GM18505 (cell line): ENCODE results near the gene ITPKB.
"Not testable (repeated sequence)": the region's sequence is repeated elsewhere in the genome, so short reads cannot be mapped to it uniquely, and the experiment has no call there.

ENCODE experiments used
- ATAC-seq: cut with Tn5 transposase; IDR thresholded peaks from one replicate; pipeline ENCODE4 v1.9.1; 2021; ENCODE audit not compliant: unreplicated experiment
- POLR2A ChIP-seq: IDR thresholded peaks from 4 replicates; pipeline ENCODE4 v1.6.1; 2011; ENCODE audit warnings: borderline replicate concordance; ENCODE audit not compliant: insufficient read depth, insufficient read length; ENCODE audit errors: extremely low read depth

Gene ITPKB

DNA sequence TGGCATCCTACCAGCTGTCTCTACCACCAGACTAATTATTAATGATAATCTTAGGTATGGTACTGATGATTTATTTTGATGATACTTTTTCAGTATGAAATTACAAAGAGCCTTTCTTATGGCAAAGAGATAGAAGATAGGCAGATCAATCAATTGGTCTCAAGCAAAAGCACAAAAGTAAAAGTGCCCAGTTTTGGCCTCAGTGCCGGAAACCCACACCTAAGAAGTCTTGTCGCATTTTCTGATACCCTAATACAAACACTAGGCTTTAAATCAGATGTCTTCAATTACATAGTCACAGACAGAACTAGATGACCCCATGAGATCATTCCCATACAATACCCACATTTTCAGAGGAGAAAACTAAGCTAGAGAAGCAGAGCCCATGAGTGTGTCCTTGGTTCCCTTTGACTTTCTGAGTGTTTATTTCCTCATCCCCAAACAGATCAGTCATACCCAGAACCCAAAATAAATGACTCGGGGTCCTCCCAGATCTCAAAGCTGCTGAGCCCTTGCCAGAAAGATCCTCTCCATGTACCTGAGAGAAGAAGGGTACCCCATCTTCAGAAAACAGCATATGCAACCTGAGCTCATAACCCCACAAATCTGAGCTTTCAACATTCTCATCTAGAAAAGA, 7.7 kb downstream of the ITPKB start:
- ATAC-seq: no peak
- TF ChIP-seq POLR2A: no peak

DNA sequence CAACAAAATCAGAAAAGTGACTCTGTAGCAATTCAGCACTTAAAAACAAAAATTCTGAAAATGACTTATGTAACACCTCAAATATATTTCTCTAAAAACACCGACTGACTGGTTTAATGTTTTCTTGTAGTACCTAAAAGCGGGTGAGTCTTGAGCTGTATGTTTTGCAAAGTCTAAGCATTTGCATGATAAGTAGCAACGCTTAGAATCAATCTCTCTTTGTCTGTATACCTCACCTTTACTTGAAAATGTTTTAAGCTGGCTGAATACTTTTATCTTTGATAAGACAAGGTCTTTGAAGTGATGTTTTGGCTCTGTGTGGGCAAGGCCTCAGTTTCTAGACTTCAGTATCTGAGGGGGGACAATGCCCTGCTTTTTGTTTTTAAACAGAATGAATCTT, 8.2 kb downstream of the ITPKB start:
- ATAC-seq: no peak
- TF ChIP-seq POLR2A: no peak

DNA sequence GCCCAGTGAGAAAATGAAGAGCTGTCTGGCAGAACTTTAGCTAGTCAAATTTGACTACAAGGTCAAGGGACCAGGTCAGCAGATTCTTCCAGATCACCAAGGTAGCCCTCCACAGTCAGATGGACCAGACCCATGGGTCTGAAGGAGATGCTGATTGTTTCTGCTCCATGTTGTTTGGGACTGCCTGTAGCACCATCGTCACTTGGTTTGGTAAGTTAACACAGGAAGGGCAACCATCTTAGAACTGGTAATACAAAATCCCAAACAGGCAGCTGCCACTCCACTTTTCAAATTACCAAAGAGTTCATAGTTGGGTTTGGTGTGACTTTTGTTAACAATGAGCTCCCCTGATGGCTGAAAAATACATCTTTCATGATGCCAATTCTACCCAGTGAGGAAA, 9.0 kb downstream of the ITPKB start:
- no peak for TF ChIP-seq POLR2A
- ATAC-seq: no peak

DNA sequence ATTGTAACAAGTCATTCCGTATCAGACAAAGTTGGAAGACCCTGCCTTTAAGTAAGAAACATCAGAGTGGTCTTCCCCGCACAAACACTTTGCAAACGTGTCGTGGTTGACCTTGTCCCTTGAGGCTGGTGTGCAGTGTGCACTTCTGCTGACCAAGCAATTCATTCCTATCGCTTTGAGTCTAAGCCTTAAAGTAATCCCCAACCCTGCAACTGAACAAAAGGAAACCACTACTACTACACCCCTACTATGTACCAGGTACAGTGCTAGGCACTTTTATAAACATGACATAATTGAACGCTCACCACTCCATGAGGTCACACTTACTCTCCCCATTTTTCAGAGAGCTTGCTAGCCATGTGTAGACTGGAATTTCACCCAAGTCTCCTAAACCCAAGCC, 10.6 kb downstream of the ITPKB start:
- TF ChIP-seq POLR2A: no peak
- no peak for ATAC-seq

DNA sequence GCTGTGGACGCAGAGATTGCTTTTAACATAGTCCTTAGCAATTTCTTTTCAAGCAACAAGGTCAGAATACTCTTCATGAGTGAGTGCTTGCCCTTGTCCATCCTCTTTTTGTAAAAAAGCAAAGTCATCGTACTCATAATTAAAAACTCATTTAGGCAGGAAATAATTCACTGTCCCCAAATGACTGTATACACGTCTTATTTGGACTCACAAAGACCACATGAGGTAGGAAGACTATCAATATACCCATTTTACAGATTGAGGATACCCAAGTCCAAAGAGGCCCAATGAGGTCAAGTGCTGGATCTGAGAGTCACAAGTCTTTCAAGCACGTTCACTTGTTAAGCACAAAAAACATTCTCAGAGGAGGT, 13.2 kb downstream of the ITPKB start:
- no peak for ATAC-seq

DNA sequence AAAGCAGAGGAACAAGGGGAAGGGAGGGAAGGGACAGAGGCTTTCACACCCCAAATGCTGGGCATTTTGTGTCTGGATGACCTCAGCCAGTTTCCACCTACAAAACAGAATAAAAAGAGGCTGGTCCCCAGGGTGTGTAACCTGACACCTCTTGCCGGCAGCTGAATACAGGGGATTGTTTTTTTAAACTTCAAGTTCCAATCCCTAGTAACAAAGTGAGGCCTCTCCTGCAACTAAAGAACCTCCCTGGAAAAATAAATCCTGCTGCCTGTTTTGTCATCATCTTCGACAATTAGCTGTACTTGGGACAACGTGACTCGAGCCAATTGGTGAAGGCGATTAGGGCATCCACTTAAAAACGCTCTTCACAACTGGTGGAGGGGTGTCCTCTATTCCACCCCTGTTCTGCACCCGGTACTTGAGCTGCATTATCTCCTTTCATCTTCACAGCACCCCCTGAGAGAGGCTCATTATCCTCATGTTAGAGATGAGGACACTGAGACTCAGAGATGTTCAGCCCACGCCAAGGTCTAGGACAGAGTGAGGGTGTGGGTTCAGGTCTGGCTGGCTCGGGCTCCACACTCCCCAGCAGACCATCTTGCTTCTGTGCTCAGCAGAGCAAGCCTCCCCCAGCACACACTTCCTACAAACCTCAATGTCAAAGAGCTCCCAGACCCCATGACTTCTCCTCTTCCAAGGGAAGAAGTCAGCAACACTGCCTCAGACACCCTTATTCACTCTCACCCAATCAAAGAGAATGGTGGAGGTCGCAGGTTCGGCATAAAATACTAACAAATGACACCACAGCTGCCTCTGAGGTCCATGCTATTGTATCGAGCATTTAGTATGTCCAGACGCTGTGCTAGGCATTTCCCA, 15.2 kb downstream of the ITPKB start:
- TF ChIP-seq POLR2A: no peak
- ATAC-seq: no peak

More for the DNA sequence above, 13.2 kb downstream of the ITPKB start:
- TF ChIP-seq POLR2A: no peak

DNA sequence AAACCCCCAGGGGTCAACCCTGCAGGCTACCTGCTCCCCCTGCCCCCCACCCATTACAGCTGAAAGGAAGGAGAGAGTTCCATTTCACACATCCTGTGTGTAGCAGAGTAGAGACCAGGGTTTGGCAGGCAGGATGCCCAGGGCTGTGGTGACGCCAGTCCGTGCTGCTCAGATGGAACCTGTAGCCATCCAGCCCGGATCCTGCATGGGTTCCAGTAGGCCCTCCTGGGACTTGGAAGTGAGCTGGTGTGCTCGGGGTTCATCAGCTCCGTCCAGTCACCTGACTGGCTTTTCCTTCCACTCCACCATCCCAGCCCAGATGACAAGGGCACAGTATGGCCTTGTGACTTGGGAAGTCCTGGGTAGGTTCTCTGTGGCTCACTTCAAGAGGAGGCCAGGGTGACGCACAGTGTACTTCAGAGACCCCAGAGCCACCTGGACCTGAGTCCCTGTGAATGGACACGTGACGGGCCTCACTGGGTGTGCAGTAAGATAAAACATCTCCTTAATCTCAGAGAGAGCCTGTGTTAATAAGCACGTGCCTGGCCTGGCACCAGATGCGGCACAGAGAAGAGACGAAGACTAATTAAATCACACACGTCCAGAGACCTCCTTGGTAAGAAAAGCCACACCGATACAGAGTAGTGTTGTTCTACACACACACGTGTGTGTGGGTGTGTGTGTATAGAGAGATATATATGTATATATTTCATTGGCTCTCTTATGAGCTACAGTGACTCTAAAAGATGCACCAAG, 16.0 kb downstream of the ITPKB start:
- TF ChIP-seq POLR2A: no peak

DNA sequence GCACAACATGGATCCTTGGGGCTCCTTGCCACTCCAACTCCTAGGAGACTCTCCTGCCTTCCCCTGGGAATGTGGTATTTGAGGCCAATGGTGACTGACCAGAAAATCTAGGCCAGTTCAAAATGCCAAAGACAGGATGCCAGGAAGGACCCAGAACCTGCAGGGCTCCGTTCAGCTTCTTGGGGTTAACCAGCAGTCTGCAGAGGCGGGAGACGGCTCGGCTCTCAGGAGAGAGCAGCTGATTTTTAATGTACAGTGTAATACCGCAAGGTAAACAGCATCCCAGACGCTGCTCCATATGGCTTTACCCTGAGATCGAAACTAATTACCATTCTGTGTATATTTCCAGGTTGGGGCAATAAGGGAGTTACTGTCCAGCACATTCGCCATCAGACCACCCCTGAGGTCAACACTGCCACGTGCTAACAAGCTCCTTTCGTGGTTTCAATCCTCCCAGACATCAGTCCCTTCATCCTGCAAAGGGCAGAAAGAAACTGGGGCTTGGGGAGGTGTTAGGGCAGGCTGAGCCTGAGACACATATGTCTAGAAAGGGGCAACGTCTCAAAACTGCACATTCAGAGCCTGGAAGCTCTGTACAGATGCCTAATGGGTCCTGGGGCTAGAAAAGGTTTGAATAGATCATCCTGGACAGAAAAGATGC, 16.7 kb downstream of the ITPKB start:
- no peak for TF ChIP-seq POLR2A
- ATAC-seq: no peak

More for the DNA sequence above, 16.0 kb downstream of the ITPKB start:
- no peak for ATAC-seq

DNA sequence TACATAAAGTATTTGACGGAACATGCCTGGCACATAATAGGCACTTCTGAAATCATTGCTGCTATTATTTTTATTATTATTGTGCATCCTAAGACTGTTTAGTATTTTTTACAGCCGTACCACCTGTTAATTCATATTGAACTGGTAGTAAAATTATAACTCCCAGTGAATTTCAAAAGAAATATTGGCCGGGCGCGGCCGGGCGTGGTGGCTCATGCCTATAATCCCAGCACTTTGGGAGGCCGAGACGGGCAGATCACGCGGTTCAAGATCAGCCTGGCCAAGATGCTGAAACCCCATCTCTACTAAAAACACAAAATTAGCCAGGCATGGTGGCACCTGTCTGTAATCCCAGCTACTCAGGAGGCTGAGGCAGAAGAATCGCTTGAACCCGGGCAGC, 18.5 kb downstream of the ITPKB start:
- ATAC-seq: not testable (repeated sequence)

DNA sequence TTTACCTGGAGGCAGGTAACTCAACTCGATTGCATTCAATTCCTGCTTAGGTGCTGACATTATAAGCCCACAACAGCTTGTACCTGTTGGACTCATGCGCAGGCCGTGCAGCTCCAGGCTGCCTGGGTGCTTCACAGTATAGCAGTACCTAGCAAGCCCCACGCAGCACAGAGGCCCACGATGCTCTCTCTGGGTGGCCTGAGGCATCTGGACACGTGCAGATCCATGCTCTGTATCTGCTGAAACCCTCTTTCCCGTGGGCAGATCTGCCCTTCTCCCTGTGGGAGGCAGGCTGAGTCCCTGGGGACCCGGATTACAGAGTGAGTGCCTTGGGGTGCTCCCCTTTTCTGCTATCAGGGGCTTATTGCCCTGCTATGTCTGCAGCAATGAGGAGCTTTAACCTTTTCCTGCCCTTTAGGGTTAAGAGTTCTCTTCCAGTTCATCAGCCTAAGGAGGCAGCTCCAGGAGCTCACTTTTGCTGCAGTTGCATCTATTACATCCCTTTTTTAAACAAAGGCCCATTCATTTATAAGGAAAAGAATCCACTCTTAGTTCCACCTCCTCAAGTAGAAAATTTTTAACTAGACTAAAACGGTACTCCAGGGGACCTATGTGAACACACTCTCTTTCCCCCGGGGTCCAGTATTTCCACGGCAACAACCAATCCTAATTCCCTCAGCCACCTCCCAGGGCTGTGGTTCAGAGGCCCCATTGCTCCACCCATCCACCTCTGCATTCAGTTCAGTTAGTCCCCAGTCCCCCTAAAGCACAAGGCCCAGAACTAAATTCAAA, 19.3 kb downstream of the ITPKB start:
- ATAC-seq: no peak
- no peak for TF ChIP-seq POLR2A

DNA sequence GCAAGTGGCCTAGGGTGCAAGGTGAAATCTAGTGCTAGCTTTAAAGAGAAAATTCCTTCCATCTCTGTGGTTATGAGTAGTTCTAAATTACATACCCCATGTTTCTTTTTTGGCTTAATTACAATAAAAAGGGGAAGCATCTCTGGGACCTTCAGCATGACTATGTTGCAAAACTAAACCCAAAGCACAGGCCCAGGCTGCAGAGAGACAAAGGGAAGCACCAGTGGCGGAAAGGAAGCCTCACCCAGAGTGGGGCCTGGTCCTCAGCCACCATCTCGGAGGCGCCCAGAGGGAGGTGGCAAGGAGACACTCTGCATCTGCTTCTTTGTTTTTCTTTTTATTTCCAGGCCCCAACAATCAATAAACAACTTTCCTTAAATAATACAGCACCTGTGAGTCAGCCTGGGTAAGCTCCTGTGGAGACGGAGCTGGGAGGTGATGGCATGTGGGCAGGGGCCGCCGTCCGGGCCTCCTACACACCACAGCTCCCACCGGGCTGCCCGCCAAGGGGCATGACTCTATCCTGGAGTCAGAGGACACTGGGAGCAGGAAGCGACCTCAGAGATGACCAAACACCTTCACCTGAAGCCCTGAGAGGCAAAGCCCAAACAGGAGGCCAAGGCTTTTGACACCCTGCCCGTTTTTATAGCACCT, 21.7 kb downstream of the ITPKB start:
- TF ChIP-seq POLR2A: no peak
- ATAC-seq: no peak

DNA sequence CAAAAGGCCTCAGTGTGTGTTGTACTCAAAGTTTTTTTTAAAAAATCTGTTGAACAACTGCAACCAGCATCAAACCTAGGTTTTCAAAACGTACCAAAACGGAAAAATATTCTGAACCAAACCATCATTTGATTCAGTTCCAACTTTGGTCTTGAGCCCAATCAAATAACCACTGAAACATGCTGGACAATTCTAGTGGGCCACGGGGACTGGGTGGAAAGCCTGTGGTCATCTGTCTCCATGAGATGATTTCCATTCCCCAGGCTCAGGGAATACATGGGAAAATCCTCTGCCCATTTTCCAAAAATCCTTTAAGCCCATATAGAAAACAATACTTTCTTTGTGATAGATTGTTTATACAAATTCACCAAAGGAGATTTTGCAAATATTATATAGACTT, 22.5 kb downstream of the ITPKB start:
- ATAC-seq: no peak
- TF ChIP-seq POLR2A: no peak
